SK-N-SH (cell line): ENCODE measurements around the gene OGN. TPM values are rescaled to one million over a fixed set of nuclear protein-coding genes. Genes with fewer than 3 reads are reported as not detected.

Source experiments
- CTCF ChIA-PET: fragments of 300-600, 350-600 bp; formaldehyde crosslinking; extraction: SDS; loops from one replicate; lab custom pipeline; 2021; lab: Yijun Ruan, JAX
- POLR2A ChIA-PET: fragments of 350-600 bp; sonication (Branson Sonifier 250); formaldehyde crosslinking; extraction: SDS; loops from one replicate; lab custom pipeline; 2020; ENCODE audit warnings: antibody characterized with exemption, inconsistent platforms; lab: Yijun Ruan, JAX
- DNase-seq: peaks from one replicate; pipeline ENCODE4 v3.0.0; 2012
- H2AFZ ChIP-seq: fragments of 200-600 bp; sonication (generic); 2 replicates; pipeline ENCODE4 v1.8.1; 2016; ENCODE audit warnings: antibody characterized with exemption, mild to moderate bottlenecking, low read depth
- H3F3A ChIP-seq: fragments of 200-600 bp; sonication (generic); replicated peaks from 2 replicates; pipeline ENCODE3; 2016; ENCODE audit warnings: antibody characterized with exemption, mild to moderate bottlenecking; ENCODE audit not compliant: insufficient read depth
- H3K27ac ChIP-seq, 2 experiments: fragments of 200-500 bp in 1 of 2; fragments of 200-600 bp in 1 of 2; sonication (Bioruptor generic) in 1 of 2; sonication (generic), shearing (Covaris generic) in 1 of 2; 2 replicates each; pipeline versions ENCODE4 v1.5.1 to v1.6.1; 2014 to 2016; ENCODE audit warnings: low read depth in 2 of 2, inconsistent platforms in 1 of 2, low read length in 1 of 2, mild to moderate bottlenecking in 1 of 2, mixed read lengths in 1 of 2
- H3K27me3 ChIP-seq: fragments of 200-600 bp; sonication (generic), shearing (Covaris generic); 2 replicates; pipeline ENCODE4 v1.6.1; 2016; ENCODE audit warnings: mixed run types; ENCODE audit not compliant: insufficient read depth
- H3K36me3 ChIP-seq, 2 experiments: fragments of 200-500 bp in 1 of 2; fragments of 200-600 bp in 1 of 2; sonication (Bioruptor generic) in 1 of 2; sonication (generic) in 1 of 2; replicated peaks in 1 of 2; 2 replicates each; pipeline versions ENCODE3 to v1.5.1; 2014 to 2016; ENCODE audit warnings: low read length in 1 of 2, mild to moderate bottlenecking in 1 of 2; ENCODE audit not compliant: insufficient read depth in 2 of 2, control insufficient read depth in 1 of 2
- H3K4me1 ChIP-seq, 2 experiments: fragments of 200-500 bp in 1 of 2; fragments of 200-600 bp in 1 of 2; sonication (Bioruptor generic) in 1 of 2; sonication (generic), shearing (Covaris generic) in 1 of 2; 2 replicates each; pipeline versions ENCODE4 v1.5.1 to v1.6.1; 2014 to 2016; ENCODE audit warnings: low read depth in 1 of 2, low read length in 1 of 2, mixed run types in 1 of 2; ENCODE audit not compliant: insufficient read depth in 2 of 2, control insufficient read depth in 1 of 2
- H3K4me2 ChIP-seq: fragments of 200-600 bp; sonication (generic), shearing (Covaris generic); 2 replicates; pipeline ENCODE4 v1.6.1; 2017; ENCODE audit warnings: mixed run types
- H3K4me3 ChIP-seq, 2 experiments: fragments of 200-500 bp in 1 of 2; fragments of 200-600 bp in 1 of 2; sonication (Bioruptor generic) in 1 of 2; sonication (generic), shearing (Covaris generic) in 1 of 2; 2 replicates each; pipeline versions ENCODE4 v1.5.1 to v1.8.1; 2014 to 2016; ENCODE audit warnings: low read depth in 2 of 2, inconsistent platforms in 1 of 2, low read length in 1 of 2, mild to moderate bottlenecking in 1 of 2, mixed read lengths in 1 of 2, moderate library complexity in 1 of 2
- H3K79me2 ChIP-seq: fragments of 200-600 bp; sonication (generic); 2 replicates; pipeline ENCODE4 v1.8.1; 2017; ENCODE audit warnings: mild to moderate bottlenecking; ENCODE audit not compliant: insufficient read depth
- H3K9ac ChIP-seq: fragments of 200-600 bp; sonication (generic); 2 replicates; pipeline ENCODE4 v1.6.1; 2017; ENCODE audit warnings: mixed run types
- H3K9me2 ChIP-seq: fragments of 200-600 bp; sonication (generic); 2 replicates; pipeline ENCODE4 v1.6.1; 2017; ENCODE audit warnings: mixed run types
- H3K9me3 ChIP-seq: fragments of 200-600 bp; sonication (generic); 2 replicates; pipeline ENCODE4 v1.6.1; 2017; ENCODE audit warnings: mixed run types, mild to moderate bottlenecking, moderate library complexity
- H4K20me1 ChIP-seq: fragments of 200-600 bp; sonication (generic); 2 replicates; pipeline ENCODE4 v1.6.1; 2017; ENCODE audit warnings: mild to moderate bottlenecking, mixed run types; ENCODE audit not compliant: insufficient read depth
- FOXJ3 ChIP-seq: sonication (generic); formaldehyde crosslinking; IDR thresholded peaks from 2 replicates; pipeline ENCODE4 v1.5.1; 2020; ENCODE audit warnings: mild to moderate bottlenecking, missing genetic modification reagents
- FOXM1 ChIP-seq: IDR thresholded peaks from 2 replicates; pipeline ENCODE4 v1.4.0; 2012; ENCODE audit warnings: low read depth, mild to moderate bottlenecking
- GATA2 ChIP-seq: sonication (generic); formaldehyde crosslinking; IDR thresholded peaks from 2 replicates; pipeline ENCODE4 v1.5.0; 2020; ENCODE audit warnings: mild to moderate bottlenecking, missing genetic modification reagents
- JUND ChIP-seq: IDR thresholded peaks from 2 replicates; pipeline ENCODE4 v1.4.0; 2012
- MEF2A ChIP-seq: IDR thresholded peaks from 2 replicates; pipeline ENCODE4 v1.4.0; 2012; ENCODE audit warnings: low read depth, borderline replicate concordance
- NFIC ChIP-seq: IDR thresholded peaks from 2 replicates; pipeline ENCODE4 v1.4.0; 2012; ENCODE audit warnings: borderline replicate concordance
- POLR2AphosphoS5 ChIP-seq: IDR thresholded peaks from 2 replicates; pipeline ENCODE4 v1.6.1; 2012; ENCODE audit warnings: low read depth, low read length
- RFX5 ChIP-seq: IDR thresholded peaks from 2 replicates; pipeline ENCODE4 v1.6.1; 2012; ENCODE audit warnings: mild to moderate bottlenecking, improper control_type of control experiment, low read length
- SIN3A ChIP-seq: IDR thresholded peaks from 2 replicates; pipeline ENCODE4 v1.6.1; 2012; ENCODE audit warnings: low read depth, mild to moderate bottlenecking, low read length, moderate library complexity, borderline replicate concordance
- SMC3 ChIP-seq: IDR thresholded peaks from 2 replicates; pipeline ENCODE4 v1.6.1; 2012; ENCODE audit warnings: low read depth, low read length, improper control_type of control experiment
- TAF1 ChIP-seq: IDR thresholded peaks from 2 replicates; pipeline ENCODE4 v1.6.1; 2012; ENCODE audit warnings: low read depth, mild to moderate bottlenecking, low read length, moderate library complexity, borderline replicate concordance
- TCF12 ChIP-seq: IDR thresholded peaks from 2 replicates; pipeline ENCODE4 v1.4.0; 2012
- TEAD4 ChIP-seq: IDR thresholded peaks from 2 replicates; pipeline ENCODE4 v1.4.0; 2012; ENCODE audit warnings: mild to moderate bottlenecking, borderline replicate concordance; ENCODE audit not compliant: insufficient read depth
- YY1 ChIP-seq: IDR thresholded peaks from 2 replicates; pipeline ENCODE4 v1.4.0; 2012; ENCODE audit warnings: low read depth, mild to moderate bottlenecking
- WGBS: methylation state at CpG from one replicate; pipeline ENCODE4 v1.1.6; 2017; ENCODE audit warnings: low lambda C conversion rate; 5-methylcytosine and 5-hydroxymethylcytosine counted together
- polyA plus RNA-seq, 3 experiments: library from polyadenylated mRNA; depleted of rRNA; stranded (reverse); fragments of >200 nt; gene quantifications; 2 replicates each; pipeline ENCODE4 v1.2.3, GENCODE V29; 2012
- TF ChIP-seq, protein P1 (sequence below): fragments of 200-600 bp; sonication (generic); IDR thresholded peaks from 2 replicates; pipeline ENCODE4 v1.6.1; 2017; ENCODE audit warnings: antibody characterized with exemption, mild to moderate bottlenecking, moderate library complexity
- TF ChIP-seq, protein P2 (sequence below): IDR thresholded peaks from 2 replicates; pipeline ENCODE4 v1.4.0; 2012; ENCODE audit warnings: low read depth
- TF ChIP-seq, protein P3 (sequence below): IDR thresholded peaks from 2 replicates; pipeline ENCODE4; 2012
- TF ChIP-seq, protein P4 (sequence below): IDR thresholded peaks from 2 replicates; pipeline ENCODE4 v1.4.0; 2012; ENCODE audit warnings: low read depth, borderline replicate concordance

Gene OGN
- polyA plus RNA-seq, 1 of the 3 experiments (the other 2 are of a cell fraction) = 0.03 TPM

DNA sequence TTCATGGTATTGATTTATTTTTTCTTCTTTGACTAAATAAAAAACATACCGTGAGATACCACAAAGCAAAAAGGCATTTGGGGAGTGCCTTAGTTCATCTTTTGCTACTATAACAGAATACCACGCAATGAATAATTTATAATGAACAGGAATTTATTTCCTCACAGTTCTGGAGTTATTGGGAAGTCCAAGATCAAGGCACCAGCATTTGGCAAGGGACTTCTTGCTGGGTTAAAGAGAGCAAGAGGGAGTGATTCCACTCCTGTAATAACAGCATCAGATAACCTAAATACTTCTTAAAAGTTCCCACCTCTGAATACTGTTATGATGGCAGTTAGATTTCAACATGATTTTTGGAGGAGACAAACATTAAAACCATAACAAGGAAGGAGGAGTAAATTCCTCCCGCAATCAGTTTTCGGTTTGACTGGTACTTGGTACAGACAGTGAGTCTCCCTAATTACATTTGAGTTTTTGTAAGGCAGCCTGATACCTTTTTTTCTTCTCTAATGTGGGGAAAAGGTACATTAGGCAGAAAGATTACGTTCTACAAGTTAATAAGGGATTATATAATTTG, 28.7 kb upstream of the OGN start:
- H3F3A ChIP-seq = no peaks in the 10 kb centered on the region
- no peaks in the 10 kb centered on the region for H3K79me2 ChIP-seq
- H3K9me2 ChIP-seq = no peaks in the 10 kb centered on the region
- no peaks in the 10 kb centered on the region for H4K20me1 ChIP-seq
- ChIA-PET POLR2A (no interaction called here), CTCF (no interaction called here)
- no peak overlapping the region for H3K27ac ChIP-seq
- no peak overlapping the region for H2AFZ ChIP-seq
- no peak overlapping the region for H3K4me3 ChIP-seq
- no peaks in the 10 kb centered on the region for H3K4me1 ChIP-seq
- no peak overlapping the region for H3K9ac ChIP-seq
- no peak for DNase-seq
- no peak overlapping the region for H3K4me2 ChIP-seq
- 95% methylated on average over 5 of the region's 5 CpGs for WGBS
- no peaks in the 10 kb centered on the region for H3K27me3 ChIP-seq
- no peaks in the 10 kb centered on the region for H3K36me3 ChIP-seq
- TF ChIP-seq NFIC (no peak), TEAD4 (no peak), GATA2 (CRISPR knock-in tag) (no peak), POLR2AphosphoS5 (no peak), MEF2A (no peak)
- TF ChIP-seq, all 33 proteins: peak for 0
- no peaks in the 10 kb centered on the region for H3K9me3 ChIP-seq

DNA sequence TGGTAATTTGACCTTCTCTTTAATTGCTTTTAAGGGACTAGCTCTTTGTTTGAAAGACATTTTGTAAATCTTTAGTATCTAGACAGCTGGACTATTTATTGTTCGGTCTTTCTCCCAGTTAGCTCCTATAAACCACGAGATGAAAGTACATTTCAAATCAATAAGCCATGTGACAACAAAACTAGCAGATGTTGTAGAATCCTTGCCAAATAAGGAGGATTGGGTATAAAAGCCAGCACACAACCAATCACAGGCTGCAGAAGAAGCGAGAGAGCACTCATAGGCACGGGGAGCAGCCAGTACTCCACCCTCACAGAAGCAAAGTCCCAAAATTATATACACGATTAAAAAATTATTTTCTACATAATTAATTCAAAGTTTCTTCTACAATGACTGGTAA, 28.0 kb upstream of the OGN start:
- Histone ChIP-seq H4K20me1 (no peaks in the 10 kb centered on the region), H3K4me2 (no peak overlapping the region), H3K9ac (no peak overlapping the region), H3K9me2 (no peaks in the 10 kb centered on the region), H3F3A (no peaks in the 10 kb centered on the region), H3K79me2 (no peaks in the 10 kb centered on the region), H3K4me3 (no peak overlapping the region), H3K27me3 (no peaks in the 10 kb centered on the region), H2AFZ (no peak overlapping the region), H3K9me3 (no peaks in the 10 kb centered on the region), H3K27ac (no peak overlapping the region), H3K4me1 (no peaks in the 10 kb centered on the region), H3K36me3 (no peaks in the 10 kb centered on the region)
- WGBS = 92% methylated on average over 5 of the region's 5 CpGs
- TF ChIP-seq NFIC = no peak
- TF ChIP-seq JUND = no peak
- POLR2A ChIA-PET = no interaction called here
- CTCF ChIA-PET = no interaction called here
- DNase-seq = no peak

DNA sequence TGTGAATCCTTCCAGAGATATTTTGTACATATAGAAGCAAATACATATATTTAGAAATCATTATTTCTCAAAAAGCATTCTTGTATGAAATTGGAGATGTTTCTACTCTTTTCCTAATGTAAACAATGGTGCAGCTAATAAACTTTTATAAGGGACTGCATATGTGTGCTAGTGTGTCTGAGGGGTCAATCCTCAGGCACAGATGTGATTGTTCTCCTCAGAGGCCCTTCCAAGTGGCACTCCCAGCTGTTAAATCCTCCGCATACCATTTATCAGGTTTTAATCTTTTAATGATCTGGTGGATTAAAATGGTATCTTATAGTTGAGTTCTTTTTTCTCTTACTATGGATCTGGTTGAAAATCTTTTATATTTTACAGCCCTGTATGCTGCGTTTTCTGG, 25.5 kb upstream of the OGN start:
- DNase-seq = no peak
- Histone ChIP-seq H3K4me2 (no peak overlapping the region), H3K27me3 (no peaks in the 10 kb centered on the region), H3K79me2 (no peaks in the 10 kb centered on the region), H3K9ac (no peak overlapping the region), H2AFZ (no peak overlapping the region), H3K9me3 (no peaks in the 10 kb centered on the region), H3F3A (peaks cover 5% of the 10 kb centered on the region), H4K20me1 (no peaks in the 10 kb centered on the region), H3K4me3 (no peak overlapping the region), H3K4me1 (peaks cover 9 to 16% of the 10 kb centered on the region in 2 experiments), H3K27ac (no peak overlapping the region), H3K9me2 (no peaks in the 10 kb centered on the region), H3K36me3 (no peaks in the 10 kb centered on the region)
- ChIA-PET POLR2A (no interaction called here), CTCF (no interaction called here)
- TF ChIP-seq GATA2 (CRISPR knock-in tag) (no peak), TCF12 (no peak), FOXM1 (no peak), SMC3 (no peak), POLR2AphosphoS5 (no peak), SIN3A (no peak), TAF1 (no peak), YY1 (no peak), RFX5 (no peak), FOXJ3 (no peak)
- TF ChIP-seq, protein P1, sequence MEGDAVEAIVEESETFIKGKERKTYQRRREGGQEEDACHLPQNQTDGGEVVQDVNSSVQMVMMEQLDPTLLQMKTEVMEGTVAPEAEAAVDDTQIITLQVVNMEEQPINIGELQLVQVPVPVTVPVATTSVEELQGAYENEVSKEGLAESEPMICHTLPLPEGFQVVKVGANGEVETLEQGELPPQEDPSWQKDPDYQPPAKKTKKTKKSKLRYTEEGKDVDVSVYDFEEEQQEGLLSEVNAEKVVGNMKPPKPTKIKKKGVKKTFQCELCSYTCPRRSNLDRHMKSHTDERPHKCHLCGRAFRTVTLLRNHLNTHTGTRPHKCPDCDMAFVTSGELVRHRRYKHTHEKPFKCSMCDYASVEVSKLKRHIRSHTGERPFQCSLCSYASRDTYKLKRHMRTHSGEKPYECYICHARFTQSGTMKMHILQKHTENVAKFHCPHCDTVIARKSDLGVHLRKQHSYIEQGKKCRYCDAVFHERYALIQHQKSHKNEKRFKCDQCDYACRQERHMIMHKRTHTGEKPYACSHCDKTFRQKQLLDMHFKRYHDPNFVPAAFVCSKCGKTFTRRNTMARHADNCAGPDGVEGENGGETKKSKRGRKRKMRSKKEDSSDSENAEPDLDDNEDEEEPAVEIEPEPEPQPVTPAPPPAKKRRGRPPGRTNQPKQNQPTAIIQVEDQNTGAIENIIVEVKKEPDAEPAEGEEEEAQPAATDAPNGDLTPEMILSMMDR = no peak
- TF ChIP-seq, protein P2, sequence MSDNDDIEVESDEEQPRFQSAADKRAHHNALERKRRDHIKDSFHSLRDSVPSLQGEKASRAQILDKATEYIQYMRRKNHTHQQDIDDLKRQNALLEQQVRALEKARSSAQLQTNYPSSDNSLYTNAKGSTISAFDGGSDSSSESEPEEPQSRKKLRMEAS = no peak
- TF ChIP-seq, protein P3, sequence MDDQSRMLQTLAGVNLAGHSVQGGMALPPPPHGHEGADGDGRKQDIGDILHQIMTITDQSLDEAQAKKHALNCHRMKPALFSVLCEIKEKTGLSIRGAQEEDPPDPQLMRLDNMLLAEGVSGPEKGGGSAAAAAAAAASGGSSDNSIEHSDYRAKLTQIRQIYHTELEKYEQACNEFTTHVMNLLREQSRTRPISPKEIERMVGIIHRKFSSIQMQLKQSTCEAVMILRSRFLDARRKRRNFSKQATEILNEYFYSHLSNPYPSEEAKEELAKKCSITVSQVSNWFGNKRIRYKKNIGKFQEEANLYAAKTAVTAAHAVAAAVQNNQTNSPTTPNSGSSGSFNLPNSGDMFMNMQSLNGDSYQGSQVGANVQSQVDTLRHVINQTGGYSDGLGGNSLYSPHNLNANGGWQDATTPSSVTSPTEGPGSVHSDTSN = no peak
- TF ChIP-seq, protein P4, sequence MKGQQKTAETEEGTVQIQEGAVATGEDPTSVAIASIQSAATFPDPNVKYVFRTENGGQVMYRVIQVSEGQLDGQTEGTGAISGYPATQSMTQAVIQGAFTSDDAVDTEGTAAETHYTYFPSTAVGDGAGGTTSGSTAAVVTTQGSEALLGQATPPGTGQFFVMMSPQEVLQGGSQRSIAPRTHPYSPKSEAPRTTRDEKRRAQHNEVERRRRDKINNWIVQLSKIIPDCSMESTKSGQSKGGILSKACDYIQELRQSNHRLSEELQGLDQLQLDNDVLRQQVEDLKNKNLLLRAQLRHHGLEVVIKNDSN = no peak
- WGBS = 78% methylated on average over 2 of the region's 2 CpGs
